Breast epithelium (tissue), 3 donors: ENCODE data around the gene ACOT13.

Source experiments
- POLR2A ChIP-seq: fragments of 450-650 bp; IDR thresholded peaks from one replicate; pipeline ENCODE4 v1.6.1; 2016; ENCODE audit warnings: antibody characterized with exemption, mild to moderate bottlenecking, moderate library complexity
- POLR2AphosphoS5 ChIP-seq, 3 donors: sonication (generic); formaldehyde crosslinking; IDR thresholded peaks; one replicate each; pipeline ENCODE4 v1.6.1; 2017; ENCODE audit warnings: antibody characterized with exemption in 3 of 3
- TF ChIP-seq, protein P1 (sequence below), 3 donors: fragments of 450-650 bp; IDR thresholded peaks; one replicate each; pipeline ENCODE4 v1.5.1; 2016 to 2017; ENCODE audit warnings: antibody characterized with exemption in 3 of 3, mild to moderate bottlenecking in 3 of 3, moderate library complexity in 3 of 3

- TF ChIP-seq, protein P1, sequence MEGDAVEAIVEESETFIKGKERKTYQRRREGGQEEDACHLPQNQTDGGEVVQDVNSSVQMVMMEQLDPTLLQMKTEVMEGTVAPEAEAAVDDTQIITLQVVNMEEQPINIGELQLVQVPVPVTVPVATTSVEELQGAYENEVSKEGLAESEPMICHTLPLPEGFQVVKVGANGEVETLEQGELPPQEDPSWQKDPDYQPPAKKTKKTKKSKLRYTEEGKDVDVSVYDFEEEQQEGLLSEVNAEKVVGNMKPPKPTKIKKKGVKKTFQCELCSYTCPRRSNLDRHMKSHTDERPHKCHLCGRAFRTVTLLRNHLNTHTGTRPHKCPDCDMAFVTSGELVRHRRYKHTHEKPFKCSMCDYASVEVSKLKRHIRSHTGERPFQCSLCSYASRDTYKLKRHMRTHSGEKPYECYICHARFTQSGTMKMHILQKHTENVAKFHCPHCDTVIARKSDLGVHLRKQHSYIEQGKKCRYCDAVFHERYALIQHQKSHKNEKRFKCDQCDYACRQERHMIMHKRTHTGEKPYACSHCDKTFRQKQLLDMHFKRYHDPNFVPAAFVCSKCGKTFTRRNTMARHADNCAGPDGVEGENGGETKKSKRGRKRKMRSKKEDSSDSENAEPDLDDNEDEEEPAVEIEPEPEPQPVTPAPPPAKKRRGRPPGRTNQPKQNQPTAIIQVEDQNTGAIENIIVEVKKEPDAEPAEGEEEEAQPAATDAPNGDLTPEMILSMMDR (IDR thresholded peaks at IDR 0.05): no peak
- TF ChIP-seq POLR2A (no peak), POLR2AphosphoS5 (IDR thresholded peaks at IDR 0.05) (no peak)
Observed at GRCh38 chr6:24710519-24711303, 43.8 kb downstream of the ACOT13 start.
